HepG2 (cell line): ENCODE measurements around the gene CENATAC.

Experiments
- ADNP ChIP-seq: sonication (generic); formaldehyde crosslinking; IDR thresholded peaks from 2 replicates; pipeline ENCODE4 v1.4.0; 2020; ENCODE audit warnings: missing genetic modification reagents
- CEBPB ChIP-seq: IDR thresholded peaks from 2 replicates; pipeline ENCODE4 v1.6.1; 2011; ENCODE audit warnings: low read depth, low read length, improper control_type of control experiment, borderline replicate concordance
- EZH2 ChIP-seq: conservative IDR thresholded peaks from 2 replicates; pipeline ENCODE4 v1.6.1; 2012; ENCODE audit warnings: mild to moderate bottlenecking, low read depth, low read length, moderate library complexity
- FOXJ3 ChIP-seq: sonication (generic); formaldehyde crosslinking; IDR thresholded peaks from 2 replicates; pipeline ENCODE4 v1.4.0; 2020; ENCODE audit warnings: missing genetic modification reagents, mild to moderate bottlenecking, borderline replicate concordance
- FOXP1 ChIP-seq, 2 experiments: fragments of 450-650 bp in 1 of 2; IDR thresholded peaks; 2 replicates each; pipeline ENCODE4 v1.6.1; 2017 to 2018; ENCODE audit warnings: antibody characterized with exemption in 1 of 2
- MXI1 ChIP-seq: IDR thresholded peaks from 3 replicates; pipeline ENCODE4 v1.6.1; 2012; ENCODE audit warnings: low read depth, low read length, inconsistent platforms, borderline replicate concordance
- NFE2L1 ChIP-seq: sonication (generic); formaldehyde crosslinking; IDR thresholded peaks from 2 replicates; pipeline ENCODE4 v1.4.0; 2020; ENCODE audit warnings: missing genetic modification reagents, mild to moderate bottlenecking, borderline replicate concordance
- RNF2 ChIP-seq: fragments of 450-650 bp; conservative IDR thresholded peaks from 2 replicates; pipeline ENCODE4 v1.6.1; 2016; ENCODE audit warnings: low read depth
- TAF15 ChIP-seq: fragments of 200-400 bp; formaldehyde crosslinking; IDR thresholded peaks from one replicate; pipeline ENCODE4 v1.6.1; 2018; ENCODE audit warnings: mild to moderate bottlenecking, low read depth, low read length; ENCODE audit not compliant: poor library complexity, severe bottlenecking
- ZBTB21 ChIP-seq: sonication (generic); formaldehyde crosslinking; IDR thresholded peaks from 2 replicates; pipeline ENCODE4 v1.4.0; 2020; ENCODE audit warnings: missing genetic modification reagents
- ZNF367 ChIP-seq: sonication (generic); formaldehyde crosslinking; IDR thresholded peaks from 2 replicates; pipeline ENCODE4 v1.4.0; 2020; ENCODE audit warnings: missing genetic modification reagents, borderline replicate concordance
- ZNF530 ChIP-seq: sonication (generic); formaldehyde crosslinking; IDR thresholded peaks from 2 replicates; pipeline ENCODE4 v1.5.0; 2020; ENCODE audit warnings: low read depth, mild to moderate bottlenecking, missing genetic modification reagents
- ZSCAN9 ChIP-seq: IDR thresholded peaks from 2 replicates; pipeline ENCODE4 v1.6.1; 2016; ENCODE audit warnings: borderline replicate concordance

DNA sequence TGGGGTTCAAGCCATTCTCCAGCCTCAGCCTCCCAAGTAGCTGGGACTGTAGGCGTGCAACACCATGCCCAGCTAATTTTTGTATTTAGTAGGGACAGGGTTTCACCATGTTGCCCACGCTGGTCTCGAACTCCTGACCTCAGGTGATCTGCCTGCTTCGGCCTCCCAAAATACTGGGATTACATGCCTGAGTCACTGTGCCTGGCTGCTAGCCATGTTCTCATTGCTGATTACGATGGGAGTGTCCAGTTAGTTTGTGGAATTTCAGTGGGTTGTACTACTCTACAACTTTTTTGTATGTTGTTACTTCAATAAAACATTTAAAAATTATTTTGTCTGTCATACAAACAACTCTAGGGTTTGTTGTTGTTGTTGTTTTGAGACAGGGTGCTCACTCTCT lies 64.8 kb downstream of the CENATAC start:
- TF ChIP-seq ZNF367 (CRISPR knock-in tag) (no peak), FOXP1 (IDR thresholded peaks at IDR 0.05) (no peak), FOXP1 (CRISPR knock-in tag; IDR thresholded peaks at IDR 0.05) (no peak), ADNP (no peak), TAF15 (no peak), RNF2 (no peak), ZBTB21 (CRISPR knock-in tag) (no peak), ZNF530 (CRISPR knock-in tag) (no peak), EZH2 (no peak), CEBPB (no peak), MXI1 (no peak), ZSCAN9 (no peak), FOXJ3 (CRISPR knock-in tag) (no peak), NFE2L1 (no peak)
